ENCODE measurements around the gene ACVR1. TPM values are rescaled to one million over a fixed set of nuclear protein-coding genes. Genes with fewer than 3 reads are reported as not detected.

ACVR1 gene
- polyA plus RNA-seq, 1 of the 3 experiments (the other 2 are of a cell fraction), result 22.4 TPM

DNA sequence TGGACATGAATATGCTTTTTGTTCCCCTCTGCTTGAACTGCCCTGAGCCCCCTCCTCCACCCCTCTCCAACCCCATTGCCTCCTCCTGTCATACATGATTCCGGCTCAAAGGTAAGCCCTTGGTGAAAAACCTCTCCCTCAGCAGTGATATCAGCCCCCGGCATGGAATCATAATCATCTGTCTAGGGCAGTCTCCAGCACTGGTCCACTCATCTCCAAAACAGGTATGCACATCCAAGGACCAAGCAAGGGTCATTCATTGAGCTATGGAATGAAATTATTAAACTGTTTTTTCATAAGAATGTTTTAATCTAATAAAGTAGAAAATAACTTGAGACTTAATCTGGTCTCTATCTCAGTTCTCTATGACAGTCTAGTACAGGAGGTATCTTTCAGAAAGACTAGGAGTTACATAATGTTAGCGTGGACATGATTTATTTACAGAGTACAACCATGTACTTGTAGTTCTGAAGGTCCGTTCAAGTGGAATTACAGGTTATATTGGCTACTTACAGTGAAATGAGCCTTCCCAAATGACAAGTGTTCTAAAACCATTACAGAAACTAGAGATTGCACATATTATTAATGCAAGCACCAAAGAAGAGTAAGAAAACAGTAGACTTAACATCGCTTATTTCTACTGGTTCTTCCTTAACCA lies 75.2 kb downstream of the ACVR1 start:
- Histone ChIP-seq H3K27me3 (ENCODE audit: insufficient read depth) (no peaks in the 10 kb centered on the region), H3K4me1 (ENCODE audit: control insufficient read depth in 1 of 2, insufficient read depth in 2 of 2, low read depth in 1 of 2, low read length in 1 of 2) (no peaks in the 10 kb centered on the region), H4K20me1 (ENCODE audit: insufficient read depth) (no peaks in the 10 kb centered on the region), H3K9me2 (no peaks in the 10 kb centered on the region), H2AFZ (ENCODE audit: low read depth) (no peak overlapping the region), H3K79me2 (ENCODE audit: insufficient read depth) (peaks cover 12% of the 10 kb centered on the region), H3K9me3 (no peaks in the 10 kb centered on the region), H3K27ac (ENCODE audit: low read depth in 2 of 2, low read length in 1 of 2) (no peak overlapping the region), H3K36me3 (replicated peaks in 1 of 2; ENCODE audit: control insufficient read depth in 1 of 2, insufficient read depth in 2 of 2, low read length in 1 of 2) (peaks cover 14 to 20% of the 10 kb centered on the region in 2 experiments), H3K4me2 (no peak overlapping the region), H3K9ac (no peak overlapping the region), H3K4me3 (ENCODE audit: low read depth in 2 of 2, low read length in 1 of 2) (no peak overlapping the region), H3F3A (replicated peaks; ENCODE audit: insufficient read depth) (peaks cover 4% of the 10 kb centered on the region)
- DNase-seq, result no peak
- ChIA-PET CTCF (no interaction called here), POLR2A (no interaction called here)
- 96% methylated on average over 5 of the region's 5 CpGs for WGBS (ENCODE audit: low lambda C conversion rate)
- TF ChIP-seq GABPA (IDR thresholded peaks at IDR 0.05; ENCODE audit: low read depth), result no peak
- TF ChIP-seq MXI1 (IDR thresholded peaks at IDR 0.05; ENCODE audit: low read depth, low read length), result no peak
- no peak for TF ChIP-seq JUND (IDR thresholded peaks at IDR 0.05)
- TF ChIP-seq MEF2A (IDR thresholded peaks at IDR 0.05; ENCODE audit: borderline replicate concordance, low read depth), result no peak
- TF ChIP-seq, protein P1, sequence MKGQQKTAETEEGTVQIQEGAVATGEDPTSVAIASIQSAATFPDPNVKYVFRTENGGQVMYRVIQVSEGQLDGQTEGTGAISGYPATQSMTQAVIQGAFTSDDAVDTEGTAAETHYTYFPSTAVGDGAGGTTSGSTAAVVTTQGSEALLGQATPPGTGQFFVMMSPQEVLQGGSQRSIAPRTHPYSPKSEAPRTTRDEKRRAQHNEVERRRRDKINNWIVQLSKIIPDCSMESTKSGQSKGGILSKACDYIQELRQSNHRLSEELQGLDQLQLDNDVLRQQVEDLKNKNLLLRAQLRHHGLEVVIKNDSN (IDR thresholded peaks at IDR 0.05; ENCODE audit: borderline replicate concordance, low read depth), result no peak
- TF ChIP-seq, protein P2, sequence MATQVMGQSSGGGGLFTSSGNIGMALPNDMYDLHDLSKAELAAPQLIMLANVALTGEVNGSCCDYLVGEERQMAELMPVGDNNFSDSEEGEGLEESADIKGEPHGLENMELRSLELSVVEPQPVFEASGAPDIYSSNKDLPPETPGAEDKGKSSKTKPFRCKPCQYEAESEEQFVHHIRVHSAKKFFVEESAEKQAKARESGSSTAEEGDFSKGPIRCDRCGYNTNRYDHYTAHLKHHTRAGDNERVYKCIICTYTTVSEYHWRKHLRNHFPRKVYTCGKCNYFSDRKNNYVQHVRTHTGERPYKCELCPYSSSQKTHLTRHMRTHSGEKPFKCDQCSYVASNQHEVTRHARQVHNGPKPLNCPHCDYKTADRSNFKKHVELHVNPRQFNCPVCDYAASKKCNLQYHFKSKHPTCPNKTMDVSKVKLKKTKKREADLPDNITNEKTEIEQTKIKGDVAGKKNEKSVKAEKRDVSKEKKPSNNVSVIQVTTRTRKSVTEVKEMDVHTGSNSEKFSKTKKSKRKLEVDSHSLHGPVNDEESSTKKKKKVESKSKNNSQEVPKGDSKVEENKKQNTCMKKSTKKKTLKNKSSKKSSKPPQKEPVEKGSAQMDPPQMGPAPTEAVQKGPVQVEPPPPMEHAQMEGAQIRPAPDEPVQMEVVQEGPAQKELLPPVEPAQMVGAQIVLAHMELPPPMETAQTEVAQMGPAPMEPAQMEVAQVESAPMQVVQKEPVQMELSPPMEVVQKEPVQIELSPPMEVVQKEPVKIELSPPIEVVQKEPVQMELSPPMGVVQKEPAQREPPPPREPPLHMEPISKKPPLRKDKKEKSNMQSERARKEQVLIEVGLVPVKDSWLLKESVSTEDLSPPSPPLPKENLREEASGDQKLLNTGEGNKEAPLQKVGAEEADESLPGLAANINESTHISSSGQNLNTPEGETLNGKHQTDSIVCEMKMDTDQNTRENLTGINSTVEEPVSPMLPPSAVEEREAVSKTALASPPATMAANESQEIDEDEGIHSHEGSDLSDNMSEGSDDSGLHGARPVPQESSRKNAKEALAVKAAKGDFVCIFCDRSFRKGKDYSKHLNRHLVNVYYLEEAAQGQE (IDR thresholded peaks at IDR 0.05; ENCODE audit: low read depth, low read length), result no peak
- TF ChIP-seq, protein P3, sequence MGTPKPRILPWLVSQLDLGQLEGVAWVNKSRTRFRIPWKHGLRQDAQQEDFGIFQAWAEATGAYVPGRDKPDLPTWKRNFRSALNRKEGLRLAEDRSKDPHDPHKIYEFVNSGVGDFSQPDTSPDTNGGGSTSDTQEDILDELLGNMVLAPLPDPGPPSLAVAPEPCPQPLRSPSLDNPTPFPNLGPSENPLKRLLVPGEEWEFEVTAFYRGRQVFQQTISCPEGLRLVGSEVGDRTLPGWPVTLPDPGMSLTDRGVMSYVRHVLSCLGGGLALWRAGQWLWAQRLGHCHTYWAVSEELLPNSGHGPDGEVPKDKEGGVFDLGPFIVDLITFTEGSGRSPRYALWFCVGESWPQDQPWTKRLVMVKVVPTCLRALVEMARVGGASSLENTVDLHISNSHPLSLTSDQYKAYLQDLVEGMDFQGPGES (IDR thresholded peaks at IDR 0.05; ENCODE audit: low read depth, low read length), result no peak
- no peak for TF ChIP-seq NFIC (IDR thresholded peaks at IDR 0.05; ENCODE audit: borderline replicate concordance)
- TF ChIP-seq RAD21 (IDR thresholded peaks at IDR 0.05; ENCODE audit: low read length), result no peak
- TF ChIP-seq, protein P4, sequence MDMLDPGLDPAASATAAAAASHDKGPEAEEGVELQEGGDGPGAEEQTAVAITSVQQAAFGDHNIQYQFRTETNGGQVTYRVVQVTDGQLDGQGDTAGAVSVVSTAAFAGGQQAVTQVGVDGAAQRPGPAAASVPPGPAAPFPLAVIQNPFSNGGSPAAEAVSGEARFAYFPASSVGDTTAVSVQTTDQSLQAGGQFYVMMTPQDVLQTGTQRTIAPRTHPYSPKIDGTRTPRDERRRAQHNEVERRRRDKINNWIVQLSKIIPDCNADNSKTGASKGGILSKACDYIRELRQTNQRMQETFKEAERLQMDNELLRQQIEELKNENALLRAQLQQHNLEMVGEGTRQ (IDR thresholded peaks at IDR 0.05; ENCODE audit: borderline replicate concordance, low read depth, low read length), result no peak
- TF ChIP-seq, protein P5, sequence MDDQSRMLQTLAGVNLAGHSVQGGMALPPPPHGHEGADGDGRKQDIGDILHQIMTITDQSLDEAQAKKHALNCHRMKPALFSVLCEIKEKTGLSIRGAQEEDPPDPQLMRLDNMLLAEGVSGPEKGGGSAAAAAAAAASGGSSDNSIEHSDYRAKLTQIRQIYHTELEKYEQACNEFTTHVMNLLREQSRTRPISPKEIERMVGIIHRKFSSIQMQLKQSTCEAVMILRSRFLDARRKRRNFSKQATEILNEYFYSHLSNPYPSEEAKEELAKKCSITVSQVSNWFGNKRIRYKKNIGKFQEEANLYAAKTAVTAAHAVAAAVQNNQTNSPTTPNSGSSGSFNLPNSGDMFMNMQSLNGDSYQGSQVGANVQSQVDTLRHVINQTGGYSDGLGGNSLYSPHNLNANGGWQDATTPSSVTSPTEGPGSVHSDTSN (IDR thresholded peaks at IDR 0.05), result no peak
- no peak for TF ChIP-seq YY1 (IDR thresholded peaks at IDR 0.05; ENCODE audit: low read depth)
- no peak for TF ChIP-seq TAF1 (IDR thresholded peaks at IDR 0.05; ENCODE audit: borderline replicate concordance, low read depth, low read length)
- TF ChIP-seq POLR2AphosphoS5 (IDR thresholded peaks at IDR 0.05; ENCODE audit: low read depth, low read length), result no peak
- TF ChIP-seq TEAD4 (IDR thresholded peaks at IDR 0.05; ENCODE audit: borderline replicate concordance, insufficient read depth), result no peak
- no peak for TF ChIP-seq FOXJ3 (CRISPR knock-in tag; IDR thresholded peaks at IDR 0.05)
- TF ChIP-seq ELF1 (IDR thresholded peaks at IDR 0.05), result no peak
- no peak for TF ChIP-seq NRF1 (IDR thresholded peaks at IDR 0.05; ENCODE audit: low read depth, low read length)
- TF ChIP-seq EZH2phosphoT487 (IDR thresholded peaks at IDR 0.05; ENCODE audit: borderline replicate concordance, low read depth), result no peak

Measured in SK-N-SH (cell line).